Panc1 (cell line): ENCODE results near the gene SMIM38.

ENCODE experiments used
- POLR2AphosphoS5 ChIP-seq: IDR thresholded peaks from 2 replicates; pipeline ENCODE4 v1.6.1; 2012; ENCODE audit warnings: mild to moderate bottlenecking, low read depth, low read length, moderate library complexity
- TCF7L2 ChIP-seq: IDR thresholded peaks from 2 replicates; pipeline ENCODE4 v1.6.1; 2011; ENCODE audit warnings: mild to moderate bottlenecking, low read depth, low read length, inconsistent platforms
- TF ChIP-seq, protein P1 (sequence below): fragments of 450-650 bp; IDR thresholded peaks from 2 replicates; pipeline ENCODE4 v1.5.1; 2017; ENCODE audit warnings: mild to moderate bottlenecking

DNA sequence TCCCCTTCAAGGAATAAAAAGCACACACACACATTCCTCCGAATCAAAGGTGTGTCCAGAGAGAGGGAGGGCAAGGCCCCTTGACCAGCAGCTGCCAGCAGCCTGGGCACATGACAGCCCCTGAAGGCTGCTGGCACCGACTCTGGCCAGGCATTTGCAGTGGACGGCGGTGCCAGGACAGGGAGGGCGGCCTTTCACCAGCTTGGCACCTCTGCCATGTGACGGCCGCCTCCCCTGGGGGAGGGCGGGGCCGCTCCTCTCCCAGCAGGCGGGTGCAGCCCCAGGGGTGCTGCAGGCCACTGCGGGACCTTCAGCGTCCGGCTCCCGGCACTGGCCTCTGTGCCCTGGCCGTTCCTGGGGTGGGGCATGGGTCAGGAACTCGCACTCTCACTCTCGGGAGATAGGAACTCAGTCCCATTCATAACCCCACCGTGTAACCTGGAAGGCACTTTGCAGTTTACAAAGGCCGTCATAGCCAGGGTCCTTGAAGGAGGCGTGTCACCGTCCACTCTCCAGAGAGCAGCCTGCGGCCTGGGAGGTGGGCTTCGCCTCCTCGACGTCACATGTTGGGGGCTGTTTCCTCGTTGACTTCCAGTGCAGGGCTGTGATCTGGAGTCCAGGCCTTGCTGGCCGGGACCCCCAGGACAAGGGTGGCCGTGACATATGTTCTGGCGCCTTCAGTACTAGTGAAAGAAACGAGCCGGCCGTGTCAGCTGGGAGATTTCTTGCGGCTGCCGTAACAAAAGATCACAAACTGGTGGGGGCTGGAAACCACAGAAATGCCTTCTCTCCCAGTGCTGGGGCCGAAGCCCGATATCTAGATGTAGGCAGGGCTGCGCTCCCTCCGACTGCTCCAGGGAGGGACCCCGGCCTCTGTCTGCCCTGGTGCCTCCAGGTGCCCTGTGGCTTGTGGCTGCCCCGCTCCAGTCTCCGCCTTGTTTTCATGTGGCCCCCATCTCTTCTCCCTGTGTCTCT is 39.9 kb upstream of the SMIM38 start:
- TF ChIP-seq, protein P1, sequence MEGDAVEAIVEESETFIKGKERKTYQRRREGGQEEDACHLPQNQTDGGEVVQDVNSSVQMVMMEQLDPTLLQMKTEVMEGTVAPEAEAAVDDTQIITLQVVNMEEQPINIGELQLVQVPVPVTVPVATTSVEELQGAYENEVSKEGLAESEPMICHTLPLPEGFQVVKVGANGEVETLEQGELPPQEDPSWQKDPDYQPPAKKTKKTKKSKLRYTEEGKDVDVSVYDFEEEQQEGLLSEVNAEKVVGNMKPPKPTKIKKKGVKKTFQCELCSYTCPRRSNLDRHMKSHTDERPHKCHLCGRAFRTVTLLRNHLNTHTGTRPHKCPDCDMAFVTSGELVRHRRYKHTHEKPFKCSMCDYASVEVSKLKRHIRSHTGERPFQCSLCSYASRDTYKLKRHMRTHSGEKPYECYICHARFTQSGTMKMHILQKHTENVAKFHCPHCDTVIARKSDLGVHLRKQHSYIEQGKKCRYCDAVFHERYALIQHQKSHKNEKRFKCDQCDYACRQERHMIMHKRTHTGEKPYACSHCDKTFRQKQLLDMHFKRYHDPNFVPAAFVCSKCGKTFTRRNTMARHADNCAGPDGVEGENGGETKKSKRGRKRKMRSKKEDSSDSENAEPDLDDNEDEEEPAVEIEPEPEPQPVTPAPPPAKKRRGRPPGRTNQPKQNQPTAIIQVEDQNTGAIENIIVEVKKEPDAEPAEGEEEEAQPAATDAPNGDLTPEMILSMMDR: no peak
- TF ChIP-seq TCF7L2 (no peak), POLR2AphosphoS5 (no peak)
